Cardiac muscle cell (in vitro differentiated cells and primary cell): Measurements from ENCODE around the gene NCAN. TPM values are rescaled to one million over a fixed set of nuclear protein-coding genes. Genes with fewer than 3 reads are reported as not detected.

Experiments
- DNase-seq, 2 donors: peaks; one replicate each; pipeline versions ENCODE4 v3.0.0 to v3.0.0-alpha.2; 2010 to 2017; ENCODE audit warnings: low read depth in 1 of 2, low spot score in 1 of 2
- H3K27ac ChIP-seq: fragments of 200-600 bp; sonication (generic); 2 replicates; pipeline ENCODE4 v1.5.1; 2016
- H3K27me3 ChIP-seq: fragments of 200-600 bp; sonication (generic); 2 replicates; pipeline ENCODE4 v1.6.0; 2016; ENCODE audit warnings: control low read depth
- H3K36me3 ChIP-seq: fragments of 200-600 bp; sonication (generic); 2 replicates; pipeline ENCODE4 v1.5.1; 2016; ENCODE audit warnings: control low read depth
- H3K4me1 ChIP-seq: fragments of 200-600 bp; sonication (generic); 2 replicates; pipeline ENCODE4 v1.8.1; 2017; ENCODE audit warnings: low read depth, mild to moderate bottlenecking, mixed run types
- H3K4me3 ChIP-seq: fragments of 200-600 bp; sonication (generic); 2 replicates; pipeline ENCODE4 v1.5.1; 2016; ENCODE audit warnings: mild to moderate bottlenecking
- H3K9me3 ChIP-seq: fragments of 200-600 bp; sonication (generic); 2 replicates; pipeline ENCODE4 v1.5.1; 2017; ENCODE audit warnings: low read depth, mild to moderate bottlenecking, control low read depth
- polyA plus RNA-seq: library from polyadenylated mRNA; unstranded; fragments of >200 nt; fragmentation: Nextera tagmentation; extraction: Ambion mirVana; gene quantifications from 2 replicates; pipeline ENCODE4 v1.2.1, GENCODE V29; 2016
- total RNA-seq: library from RNA; depleted of rRNA; stranded (reverse); fragments of >200 nt; gene quantifications from 2 replicates; pipeline ENCODE4 v1.2.3, GENCODE V29; 2016
- TF ChIP-seq, protein P1 (sequence below): IDR thresholded peaks from 2 replicates; pipeline ENCODE4 v1.5.1; 2012; ENCODE audit warnings: low read depth, mild to moderate bottlenecking, low read length

NCAN gene
- total RNA-seq: 0.36 and 0.42 TPM in 2 replicates
- 0.45 TPM in 1 of 2 replicates, not detected in the other for polyA plus RNA-seq

DNA sequence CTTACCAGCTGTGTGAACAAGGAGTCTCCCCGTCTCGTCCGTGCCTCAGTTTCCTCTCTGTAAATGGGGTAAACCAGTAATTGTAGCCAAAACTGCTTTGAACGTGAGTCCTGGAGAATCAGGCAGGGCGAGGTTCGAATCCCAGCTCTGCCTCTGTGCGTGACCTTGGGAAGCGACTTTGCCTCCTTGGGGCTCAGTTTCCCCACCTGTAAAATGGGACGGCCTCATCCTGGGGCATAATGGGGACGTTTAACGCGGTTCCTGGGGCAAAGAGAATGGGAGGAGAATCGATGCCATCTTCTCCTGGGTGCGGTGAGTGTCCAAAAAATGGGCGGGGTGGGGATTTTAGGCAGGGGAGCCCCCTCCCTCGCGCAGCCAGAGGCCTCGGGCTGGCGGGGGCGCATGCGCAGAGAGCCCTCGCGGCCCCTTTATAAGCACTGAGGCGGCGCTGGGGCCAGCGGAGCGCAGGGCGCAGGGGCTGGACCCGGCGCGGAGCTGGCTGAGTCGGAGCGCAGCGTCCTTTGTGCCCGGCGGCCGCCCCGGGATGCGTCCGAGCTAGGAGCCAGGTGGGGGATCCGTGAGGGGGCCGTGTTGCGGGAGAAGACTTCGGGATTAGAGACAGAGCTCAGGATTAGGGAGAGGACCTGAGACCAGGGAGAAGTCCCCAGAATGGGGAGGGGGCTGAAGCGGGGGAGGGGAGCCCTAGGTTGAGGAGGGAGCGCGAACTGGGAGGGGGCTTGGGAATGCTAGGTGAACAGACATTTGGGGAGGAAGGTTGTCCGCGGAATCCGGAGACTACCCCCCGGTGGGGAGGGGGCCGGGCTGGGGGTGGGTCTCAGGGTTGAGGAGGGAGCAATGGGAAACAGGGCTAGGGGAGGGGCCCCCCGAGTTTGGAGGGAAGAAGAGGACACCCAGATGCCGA, at the start of gene NCAN:
TSS of gene NCAN (plus strand) at position 460 of the 922 bp plus-strand sequence. CDS start 4,996 bp downstream, outside the sequence.
- TF ChIP-seq, protein P1, sequence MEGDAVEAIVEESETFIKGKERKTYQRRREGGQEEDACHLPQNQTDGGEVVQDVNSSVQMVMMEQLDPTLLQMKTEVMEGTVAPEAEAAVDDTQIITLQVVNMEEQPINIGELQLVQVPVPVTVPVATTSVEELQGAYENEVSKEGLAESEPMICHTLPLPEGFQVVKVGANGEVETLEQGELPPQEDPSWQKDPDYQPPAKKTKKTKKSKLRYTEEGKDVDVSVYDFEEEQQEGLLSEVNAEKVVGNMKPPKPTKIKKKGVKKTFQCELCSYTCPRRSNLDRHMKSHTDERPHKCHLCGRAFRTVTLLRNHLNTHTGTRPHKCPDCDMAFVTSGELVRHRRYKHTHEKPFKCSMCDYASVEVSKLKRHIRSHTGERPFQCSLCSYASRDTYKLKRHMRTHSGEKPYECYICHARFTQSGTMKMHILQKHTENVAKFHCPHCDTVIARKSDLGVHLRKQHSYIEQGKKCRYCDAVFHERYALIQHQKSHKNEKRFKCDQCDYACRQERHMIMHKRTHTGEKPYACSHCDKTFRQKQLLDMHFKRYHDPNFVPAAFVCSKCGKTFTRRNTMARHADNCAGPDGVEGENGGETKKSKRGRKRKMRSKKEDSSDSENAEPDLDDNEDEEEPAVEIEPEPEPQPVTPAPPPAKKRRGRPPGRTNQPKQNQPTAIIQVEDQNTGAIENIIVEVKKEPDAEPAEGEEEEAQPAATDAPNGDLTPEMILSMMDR: no peak
- H3K27ac ChIP-seq: no peak within 1 kb of the TSS
- H3K4me1 ChIP-seq: peaks cover 8% of the 10 kb centered on the region
- no peaks in the 10 kb centered on the region for H3K36me3 ChIP-seq
- peak in 1 of 2 donors; percentile 65 for DNase-seq
- peaks cover 54% of the 10 kb centered on the region for H3K27me3 ChIP-seq
- H3K4me3 ChIP-seq: no peak within 1 kb of the TSS
- H3K9me3 ChIP-seq: no peaks in the 10 kb centered on the region

DNA sequence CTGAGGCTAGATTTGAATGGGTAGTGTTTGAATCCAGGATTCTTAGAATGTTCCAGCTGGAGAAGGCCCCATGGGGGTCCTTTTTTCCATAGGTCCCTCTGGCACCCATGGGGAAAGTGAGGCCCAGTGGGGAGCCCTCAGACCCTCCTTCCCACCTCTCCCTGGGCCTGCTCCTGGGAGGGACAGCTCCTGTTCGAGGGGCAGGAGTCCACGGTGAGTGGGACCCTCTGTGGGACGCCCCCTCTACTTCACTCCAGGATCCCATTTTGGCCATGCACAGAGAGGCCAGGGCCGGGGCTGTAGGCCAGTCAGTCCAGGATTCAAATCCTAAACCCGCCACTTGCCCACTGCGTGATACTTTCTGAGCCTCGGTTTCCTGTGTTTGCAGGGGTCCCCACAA, 49.3 kb upstream of the NCAN start:
- Histone ChIP-seq H3K4me3 (no peak overlapping the region), H3K36me3 (no peaks in the 10 kb centered on the region), H3K9me3 (no peaks in the 10 kb centered on the region), H3K27me3 (no peaks in the 10 kb centered on the region), H3K4me1 (no peaks in the 10 kb centered on the region), H3K27ac (no peak overlapping the region)
- DNase-seq: no peak
- TF ChIP-seq, protein P1: no peak

DNA sequence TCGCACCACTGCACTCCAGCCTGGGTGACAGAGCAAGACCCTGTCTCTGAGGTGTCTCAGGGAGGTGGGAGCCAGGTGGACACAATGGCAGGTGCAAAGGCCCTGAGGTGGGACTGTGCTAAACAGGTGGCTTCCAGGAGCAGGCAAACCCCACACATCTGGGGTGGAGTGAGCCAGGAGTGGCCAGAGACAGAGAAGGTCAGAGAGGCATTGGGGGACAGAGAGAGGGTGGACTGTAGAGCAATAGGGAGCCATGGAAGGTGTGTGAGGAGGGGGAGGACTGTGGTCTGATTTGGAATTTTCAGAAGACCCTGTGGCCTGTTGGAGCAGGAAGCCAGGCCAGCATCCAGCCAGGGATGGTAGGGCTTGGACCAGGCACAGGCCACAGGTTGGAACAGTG, 46.4 kb upstream of the NCAN start:
- Histone ChIP-seq H3K4me3 (no peak overlapping the region), H3K27me3 (peaks cover 12% of the 10 kb centered on the region), H3K4me1 (no peaks in the 10 kb centered on the region), H3K27ac (no peak overlapping the region), H3K9me3 (no peaks in the 10 kb centered on the region), H3K36me3 (no peaks in the 10 kb centered on the region)
- TF ChIP-seq, protein P1: no peak
- DNase-seq: no peak

DNA sequence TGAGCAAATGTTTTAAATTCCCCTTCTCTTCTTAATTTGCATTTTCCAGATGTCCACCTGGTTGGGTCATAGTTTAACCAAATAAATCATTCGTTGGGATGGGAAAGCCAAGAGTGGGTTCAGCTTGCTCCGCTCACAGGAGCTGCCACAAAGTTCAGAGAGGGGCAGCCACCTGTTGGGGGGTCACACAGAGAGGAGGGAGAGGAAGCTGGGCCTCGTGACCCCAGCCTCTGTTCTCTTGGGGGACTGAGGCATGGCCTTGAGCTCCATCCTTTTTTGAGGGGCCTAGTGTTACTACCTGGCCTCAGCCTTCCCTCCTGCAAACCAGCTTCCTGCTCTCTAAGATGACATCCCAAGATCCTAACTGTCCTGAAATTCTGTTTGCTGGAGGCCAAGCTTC, 44.1 kb upstream of the NCAN start:
- no peaks in the 10 kb centered on the region for H3K4me1 ChIP-seq
- DNase-seq: no peak
- no peak overlapping the region for H3K4me3 ChIP-seq
- H3K27ac ChIP-seq: no peak overlapping the region
- no peaks in the 10 kb centered on the region for H3K9me3 ChIP-seq
- TF ChIP-seq, protein P1: no peak
- no peaks in the 10 kb centered on the region for H3K36me3 ChIP-seq
- peaks cover 12% of the 10 kb centered on the region for H3K27me3 ChIP-seq

DNA sequence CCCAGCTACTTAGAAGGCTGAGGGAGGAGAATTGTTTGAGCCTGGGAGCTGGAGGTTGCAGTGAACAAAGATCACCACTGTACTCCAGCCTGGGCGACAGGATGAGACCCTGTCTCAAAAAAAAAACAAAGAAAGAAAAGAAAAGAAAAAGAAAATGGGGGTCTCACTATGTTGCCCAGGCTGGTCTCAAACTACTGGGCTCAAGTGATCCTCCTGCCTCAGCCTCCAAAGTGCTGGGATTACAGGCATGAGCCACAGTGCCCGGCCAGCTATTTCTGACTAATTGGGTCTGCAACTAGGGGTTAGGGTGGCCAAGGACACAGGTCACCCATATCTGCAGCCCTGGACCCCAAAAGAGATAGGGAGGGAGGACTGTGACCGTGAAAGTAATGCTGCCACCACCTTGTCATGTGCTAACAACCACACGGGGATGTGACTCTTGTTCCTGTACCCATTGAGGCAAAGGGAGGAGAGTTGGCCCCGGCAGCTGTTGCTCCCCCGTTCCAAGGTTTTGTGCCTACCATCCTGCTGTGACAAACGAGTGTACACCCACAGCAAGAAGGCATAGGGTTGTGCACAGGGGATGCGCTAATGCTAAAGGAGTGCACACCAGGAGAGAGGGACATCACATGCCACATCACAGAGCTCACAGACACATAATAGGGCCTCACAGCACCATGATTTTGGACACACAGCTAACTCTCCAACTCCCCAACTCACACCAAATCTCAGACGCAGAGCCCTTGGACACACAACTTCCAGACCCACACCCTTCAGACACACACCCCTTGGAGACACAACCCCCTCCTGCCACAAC, 42.3 kb upstream of the NCAN start:
- H3K27me3 ChIP-seq: peaks cover 12% of the 10 kb centered on the region
- H3K4me3 ChIP-seq: no peak overlapping the region
- no peak overlapping the region for H3K27ac ChIP-seq
- H3K4me1 ChIP-seq: no peaks in the 10 kb centered on the region
- TF ChIP-seq, protein P1: no peak
- no peaks in the 10 kb centered on the region for H3K36me3 ChIP-seq
- H3K9me3 ChIP-seq: no peaks in the 10 kb centered on the region
- no peak for DNase-seq
